HG03095 (cell line): ENCODE data around the gene ELOA2.
"Not testable (repeated sequence)": the region's sequence is repeated elsewhere in the genome, so short reads cannot be mapped to it uniquely, and the experiment has no call there.

Experiments used
- ATAC-seq: cut with Tn5 transposase; IDR thresholded peaks from one replicate; pipeline ENCODE4 v1.9.1; 2021; ENCODE audit warnings: moderate library complexity; ENCODE audit not compliant: unreplicated experiment

ELOA2 gene

GRCh38 chr18:47023769-47024465 lies 11.5 kb downstream of the ELOA2 start:
- ATAC-seq, result not testable (repeated sequence)

GRCh38 chr18:47022821-47023220 lies 12.6 kb downstream of the ELOA2 start:
- not testable (repeated sequence) for ATAC-seq

- ATAC-seq, result not testable (repeated sequence)
Measured at GRCh38 chr18:47020757-47021156, 14.7 kb downstream of the ELOA2 start.

- not testable (repeated sequence) for ATAC-seq
Measured at GRCh38 chr18:47019870-47020269, 15.6 kb downstream of the ELOA2 start.
